Activated CD4-positive, alpha-beta T cell treated with anti-CD3 and anti-CD28 coated beads for 1 hour (primary cell): ENCODE results near the gene UNC5A.
"Not testable (repeated sequence)": the region's sequence is repeated elsewhere in the genome, so short reads cannot be mapped to it uniquely, and the experiment has no call there.

ENCODE experiments used
- DNase-seq: peaks from one replicate; pipeline ENCODE4 v3.0.0-alpha.2; 2020

Gene UNC5A

GRCh38 chr5:176866707-176867310 lies 56.5 kb downstream of the UNC5A start:
- DNase-seq: no peak

GRCh38 chr5:176868126-176868525 lies 57.8 kb downstream of the UNC5A start:
- no peak for DNase-seq

- no peak for DNase-seq
These were observed 58.4 kb downstream of the UNC5A start for GRCh38 chr5:176868731-176869130.

- DNase-seq: no peak
These were observed 59.2 kb downstream of the UNC5A start for GRCh38 chr5:176869501-176870109.

GRCh38 chr5:176870110-176870591 lies 59.8 kb downstream of the UNC5A start:
- DNase-seq: no peak

- not testable (repeated sequence) for DNase-seq
These were observed 60.3 kb downstream of the UNC5A start for GRCh38 chr5:176870644-176871043.

- not testable (repeated sequence) for DNase-seq
These were observed 62.2 kb downstream of the UNC5A start for GRCh38 chr5:176872586-176872985.

- DNase-seq: not testable (repeated sequence)
These were observed 62.7 kb downstream of the UNC5A start for GRCh38 chr5:176873011-176873410.

GRCh38 chr5:176873541-176874172 lies 63.3 kb downstream of the UNC5A start:
- DNase-seq: no peak

GRCh38 chr5:176874198-176874780 lies 63.9 kb downstream of the UNC5A start:
- no peak for DNase-seq

- no peak for DNase-seq
These were observed 64.7 kb downstream of the UNC5A start for GRCh38 chr5:176875014-176875550.

- no peak for DNase-seq
These were observed 65.6 kb downstream of the UNC5A start for GRCh38 chr5:176875783-176876505.

- no peak for DNase-seq
These were observed 66.4 kb downstream of the UNC5A start for GRCh38 chr5:176876506-176877431.

- no peak for DNase-seq
These were observed 67.5 kb downstream of the UNC5A start for GRCh38 chr5:176877793-176878331.

- DNase-seq: no peak
These were observed 68.1 kb downstream of the UNC5A start for GRCh38 chr5:176878463-176878862.

- DNase-seq: no peak
These were observed 68.7 kb downstream of the UNC5A start for GRCh38 chr5:176878906-176879662.

GRCh38 chr5:176879663-176880361 lies 69.5 kb downstream of the UNC5A start:
- no peak for DNase-seq

GRCh38 chr5:176880366-176881020 lies 70.1 kb downstream of the UNC5A start:
- DNase-seq: no peak

GRCh38 chr5:176881021-176881749 lies 70.8 kb downstream of the UNC5A start:
- DNase-seq: no peak
